ENCODE measurements around the gene KRT9. TPM values are rescaled to one million over a fixed set of nuclear protein-coding genes. Genes with fewer than 3 reads are reported as not detected.

KRT9 gene
- total and polyA plus RNA-seq, 10 of the 15 experiments (the other 5 are each of a cell fraction or from before 2014, with no cell fraction given) = not detected

DNA sequence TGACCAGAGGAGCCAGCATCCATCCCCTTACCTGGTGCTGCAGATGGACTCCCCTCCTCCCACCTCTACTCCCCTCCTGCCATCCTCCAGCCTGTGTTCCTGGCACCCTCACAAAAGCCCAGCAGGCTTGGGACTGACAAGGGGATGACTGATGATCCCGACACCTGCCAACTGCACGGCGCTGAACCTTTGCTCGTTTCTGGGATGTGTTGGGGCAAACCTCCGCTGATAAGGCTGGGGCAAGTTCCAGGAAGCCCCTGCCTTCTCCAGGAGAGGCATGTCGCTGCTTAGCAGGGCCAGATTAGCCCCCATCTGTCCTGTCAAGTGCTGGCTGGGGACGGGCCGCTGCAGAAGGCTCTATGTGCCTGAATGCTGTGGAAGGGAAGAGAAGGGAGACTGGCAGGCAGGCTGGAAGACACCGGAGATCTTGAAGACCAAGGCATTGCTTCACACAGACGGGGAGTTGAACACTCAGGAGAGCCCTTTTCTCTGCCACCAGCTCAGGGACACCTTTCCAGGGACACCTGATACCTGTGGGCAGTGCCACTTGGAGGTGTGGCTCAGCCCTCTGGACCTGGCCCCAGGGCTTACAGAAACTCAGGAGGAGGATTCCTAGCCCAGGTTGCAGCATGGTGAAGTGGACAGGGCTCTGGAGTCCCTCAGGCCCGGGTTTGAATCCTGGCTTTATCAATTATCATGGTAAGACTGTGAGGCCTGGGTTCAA, 52.2 kb downstream of the KRT9 start:
- no peak for FAIRE-seq

More for the DNA sequence above, 52.2 kb downstream of the KRT9 start:
- H3K4me2 ChIP-seq (ENCODE audit: control insufficient read depth, insufficient read depth) = no peak overlapping the region
- no peaks in the 10 kb centered on the region for H3K36me3 ChIP-seq (ENCODE audit: control insufficient read depth in 2 of 2, insufficient read depth in 2 of 2, low read length in 1 of 2)
- DNase-seq (ENCODE audit: low read depth, low spot score) (no peak), ATAC-seq (no peak)
- H3K27ac ChIP-seq (ENCODE audit: control insufficient read depth, insufficient read depth) = no peak overlapping the region
- BruUV-seq (replicated peaks) = no TSS peak
- H3K4me1 ChIP-seq (ENCODE audit: control insufficient read depth, insufficient read depth, low read length) = no peaks in the 10 kb centered on the region
- ChIA-PET SMC1A (ENCODE audit: uncharacterized antibody, unreplicated experiment) (no interaction called here), RAD21 (ENCODE audit: unreplicated experiment) (no interaction called here), CTCF (no interaction called here), POLR2A (no interaction called here)
- no peaks in the 10 kb centered on the region for H4K20me1 ChIP-seq (ENCODE audit: control insufficient read depth, insufficient read depth)
- H3K9me3 ChIP-seq (replicated peaks; ENCODE audit: control insufficient read depth, insufficient read depth, low read length) = no peaks in the 10 kb centered on the region
- no peaks in the 10 kb centered on the region for H3K79me2 ChIP-seq (ENCODE audit: control insufficient read depth, insufficient read depth, low read length)
- TF ChIP-seq, protein P1, sequence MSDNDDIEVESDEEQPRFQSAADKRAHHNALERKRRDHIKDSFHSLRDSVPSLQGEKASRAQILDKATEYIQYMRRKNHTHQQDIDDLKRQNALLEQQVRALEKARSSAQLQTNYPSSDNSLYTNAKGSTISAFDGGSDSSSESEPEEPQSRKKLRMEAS (IDR thresholded peaks at IDR 0.05; ENCODE audit: low read depth, low read length) = no peak
- TF ChIP-seq NFYB (IDR thresholded peaks at IDR 0.05; ENCODE audit: insufficient read depth, low read depth, low read length) (no peak), MTA2 (IDR thresholded peaks at IDR 0.05; ENCODE audit: low read depth) (no peak), KLF5 (IDR thresholded peaks at IDR 0.05; ENCODE audit: partially characterized antibody) (no peak), CREB1 (IDR thresholded peaks at IDR 0.05; ENCODE audit: low read depth) (no peak), KDM1A (IDR thresholded peaks at IDR 0.05; ENCODE audit: borderline replicate concordance) (no peak), GATAD2B (conservative IDR thresholded peaks at IDR 0.05; ENCODE audit: low read depth) (no peak), EZH2 (IDR thresholded peaks at IDR 0.05; ENCODE audit: borderline replicate concordance, control insufficient read depth, low read depth, low read length) (no peak), CBFB (IDR thresholded peaks at IDR 0.05; ENCODE audit: low read depth) (no peak)
- TF ChIP-seq, protein P2, sequence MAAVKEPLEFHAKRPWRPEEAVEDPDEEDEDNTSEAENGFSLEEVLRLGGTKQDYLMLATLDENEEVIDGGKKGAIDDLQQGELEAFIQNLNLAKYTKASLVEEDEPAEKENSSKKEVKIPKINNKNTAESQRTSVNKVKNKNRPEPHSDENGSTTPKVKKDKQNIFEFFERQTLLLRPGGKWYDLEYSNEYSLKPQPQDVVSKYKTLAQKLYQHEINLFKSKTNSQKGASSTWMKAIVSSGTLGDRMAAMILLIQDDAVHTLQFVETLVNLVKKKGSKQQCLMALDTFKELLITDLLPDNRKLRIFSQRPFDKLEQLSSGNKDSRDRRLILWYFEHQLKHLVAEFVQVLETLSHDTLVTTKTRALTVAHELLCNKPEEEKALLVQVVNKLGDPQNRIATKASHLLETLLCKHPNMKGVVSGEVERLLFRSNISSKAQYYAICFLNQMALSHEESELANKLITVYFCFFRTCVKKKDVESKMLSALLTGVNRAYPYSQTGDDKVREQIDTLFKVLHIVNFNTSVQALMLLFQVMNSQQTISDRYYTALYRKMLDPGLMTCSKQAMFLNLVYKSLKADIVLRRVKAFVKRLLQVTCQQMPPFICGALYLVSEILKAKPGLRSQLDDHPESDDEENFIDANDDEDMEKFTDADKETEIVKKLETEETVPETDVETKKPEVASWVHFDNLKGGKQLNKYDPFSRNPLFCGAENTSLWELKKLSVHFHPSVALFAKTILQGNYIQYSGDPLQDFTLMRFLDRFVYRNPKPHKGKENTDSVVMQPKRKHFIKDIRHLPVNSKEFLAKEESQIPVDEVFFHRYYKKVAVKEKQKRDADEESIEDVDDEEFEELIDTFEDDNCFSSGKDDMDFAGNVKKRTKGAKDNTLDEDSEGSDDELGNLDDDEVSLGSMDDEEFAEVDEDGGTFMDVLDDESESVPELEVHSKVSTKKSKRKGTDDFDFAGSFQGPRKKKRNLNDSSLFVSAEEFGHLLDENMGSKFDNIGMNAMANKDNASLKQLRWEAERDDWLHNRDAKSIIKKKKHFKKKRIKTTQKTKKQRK (IDR thresholded peaks at IDR 0.05; ENCODE audit: low read depth, low read length) = no peak
- TF ChIP-seq, protein P3, sequence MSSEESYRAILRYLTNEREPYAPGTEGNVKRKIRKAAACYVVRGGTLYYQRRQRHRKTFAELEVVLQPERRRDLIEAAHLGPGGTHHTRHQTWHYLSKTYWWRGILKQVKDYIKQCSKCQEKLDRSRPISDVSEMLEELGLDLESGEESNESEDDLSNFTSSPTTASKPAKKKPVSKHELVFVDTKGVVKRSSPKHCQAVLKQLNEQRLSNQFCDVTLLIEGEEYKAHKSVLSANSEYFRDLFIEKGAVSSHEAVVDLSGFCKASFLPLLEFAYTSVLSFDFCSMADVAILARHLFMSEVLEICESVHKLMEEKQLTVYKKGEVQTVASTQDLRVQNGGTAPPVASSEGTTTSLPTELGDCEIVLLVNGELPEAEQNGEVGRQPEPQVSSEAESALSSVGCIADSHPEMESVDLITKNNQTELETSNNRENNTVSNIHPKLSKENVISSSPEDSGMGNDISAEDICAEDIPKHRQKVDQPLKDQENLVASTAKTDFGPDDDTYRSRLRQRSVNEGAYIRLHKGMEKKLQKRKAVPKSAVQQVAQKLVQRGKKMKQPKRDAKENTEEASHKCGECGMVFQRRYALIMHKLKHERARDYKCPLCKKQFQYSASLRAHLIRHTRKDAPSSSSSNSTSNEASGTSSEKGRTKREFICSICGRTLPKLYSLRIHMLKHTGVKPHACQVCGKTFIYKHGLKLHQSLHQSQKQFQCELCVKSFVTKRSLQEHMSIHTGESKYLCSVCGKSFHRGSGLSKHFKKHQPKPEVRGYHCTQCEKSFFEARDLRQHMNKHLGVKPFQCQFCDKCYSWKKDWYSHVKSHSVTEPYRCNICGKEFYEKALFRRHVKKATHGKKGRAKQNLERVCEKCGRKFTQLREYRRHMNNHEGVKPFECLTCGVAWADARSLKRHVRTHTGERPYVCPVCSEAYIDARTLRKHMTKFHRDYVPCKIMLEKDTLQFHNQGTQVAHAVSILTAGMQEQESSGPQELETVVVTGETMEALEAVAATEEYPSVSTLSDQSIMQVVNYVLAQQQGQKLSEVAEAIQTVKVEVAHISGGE (CRISPR knock-in tag; IDR thresholded peaks at IDR 0.05) = no peak
- H2AFZ ChIP-seq (ENCODE audit: control insufficient read depth, low read depth, low read length) = no peak overlapping the region
- H3K27me3 ChIP-seq (replicated peaks in 1 of 2; ENCODE audit: control insufficient read depth in 2 of 2, insufficient read depth in 2 of 2, low read length in 1 of 2) = no peaks in the 10 kb centered on the region; a peak in 1 of 4 replicates
- intact Hi-C loops (cut with micrococcal nuclease; ENCODE audit: unreplicated experiment) (no loop called here), in situ Hi-C loops (cut with MboI) (no loop called here)
- H3K9ac ChIP-seq (ENCODE audit: control insufficient read depth, insufficient read depth, low read length) = no peak overlapping the region
- 4% methylated on average over 8 of the region's 11 CpGs for WGBS (ENCODE audit: insufficient coverage, insufficient replicate concordance, low lambda C conversion rate, missing lambda C conversion rate)
- no peak overlapping the region for H3K4me3 ChIP-seq
